A549 treated with DMSO at 1 μM for 4 hours (cell line): ENCODE results near the gene SLC35A4. TPM values are rescaled to one million over a fixed set of nuclear protein-coding genes. Genes with fewer than 3 reads are reported as not detected.

Experiments used
- total RNA-seq: library from RNA; stranded (reverse); fragments of 200-300 nt; extraction: Qiagen RNA extraction; gene quantifications from 5 replicates; pipeline ENCODE4 v1.2.3, GENCODE V29; 2022; ENCODE audit warnings: low read depth

The SLC35A4 gene
- 78.4 to 87.3 TPM (median 80.6 TPM) in 5 replicates for total RNA-seq

GRCh38 chr5:140564196-140565023 lies at the start of gene SLC35A4, which contains the start of gene APBB3:
SLC35A4 (plus strand) TSS chr5:140564828; CDS start chr5:140567170, 2,342 bp downstream.
APBB3 (minus strand) TSS chr5:140564598; CDS start chr5:140564245, 353 bp downstream.

GRCh38 chr5:140547508-140548299 lies 16.9 kb upstream of the SLC35A4 start, which contains the start of gene EIF4EBP3:
EIF4EBP3 (plus strand) TSS chr5:140547662; CDS start chr5:140547738, 76 bp downstream.

GRCh38 chr5:140557136-140557805 lies 7.4 kb upstream of the SLC35A4 start, which contains the start of gene SRA1:
SRA1 (minus strand) TSS chr5:140557473; CDS start chr5:140557452, 21 bp downstream.

Other genes with a start within 250 kb of the SLC35A4 start
- 6.8 to 10.4 TPM (median 8.0 TPM) in 5 replicates for gene HBEGF, start 218.2 kb upstream of the SLC35A4 start, total RNA-seq
- gene SLC4A9, start 204.6 kb upstream of the SLC35A4 start, total RNA-seq, result not detected in 5 replicates
- 50.2 to 59.9 TPM (median 54.6 TPM) in 5 replicates for gene ANKHD1, start 163.0 kb upstream of the SLC35A4 start, total RNA-seq
- 2.1 to 2.9 TPM (median 2.6 TPM) in 5 replicates for gene EIF4EBP3, start 17.2 kb upstream of the SLC35A4 start, total RNA-seq
- 39.3 to 50.7 TPM (median 47.3 TPM) in 5 replicates for gene SRA1, start 7.4 kb upstream of the SLC35A4 start, total RNA-seq
- 3.9 to 7.5 TPM (median 7.1 TPM) in 5 replicates for gene APBB3, start 230 bp upstream of the SLC35A4 start, total RNA-seq
- 3.6 to 4.4 TPM (median 4.0 TPM) in 5 replicates for gene CD14, start 68.3 kb downstream of the SLC35A4 start, total RNA-seq
- gene TMCO6, start 74.6 kb downstream of the SLC35A4 start, total RNA-seq, result 9.3 to 15.1 TPM (median 13.0 TPM) in 5 replicates
- 107 to 124 TPM (median 115 TPM) in 5 replicates for gene NDUFA2, start 82.8 kb downstream of the SLC35A4 start, total RNA-seq
- 94.5 to 107 TPM (median 102 TPM) in 5 replicates for gene IK, start 83.0 kb downstream of the SLC35A4 start, total RNA-seq
- gene WDR55, start 100.1 kb downstream of the SLC35A4 start, total RNA-seq, result 29.5 to 32.7 TPM (median 31.6 TPM) in 5 replicates
- 0.28 to 1.4 TPM (median 0.84 TPM) in 5 replicates for gene DND1, start 108.7 kb downstream of the SLC35A4 start, total RNA-seq
- 76.9 to 85.2 TPM (median 79.9 TPM) in 5 replicates for gene HARS1, start 126.5 kb downstream of the SLC35A4 start, total RNA-seq
- gene HARS2, start 126.6 kb downstream of the SLC35A4 start, total RNA-seq, result 36.5 to 41.0 TPM (median 39.5 TPM) in 5 replicates
- 82.3 to 114 TPM (median 86.1 TPM) in 5 replicates for gene ZMAT2, start 135.6 kb downstream of the SLC35A4 start, total RNA-seq
- 0.10 to 0.19 TPM (median 0.16 TPM) in 5 replicates for gene PCDHA1, start 221.3 kb downstream of the SLC35A4 start, total RNA-seq
- 0.03 to 0.08 TPM (median 0.07 TPM) in 5 replicates for gene PCDHA2, start 230.0 kb downstream of the SLC35A4 start, total RNA-seq
- gene PCDHA3, start 236.2 kb downstream of the SLC35A4 start, total RNA-seq, result 0.76 to 1.2 TPM (median 0.92 TPM) in 5 replicates
- 1.5 to 2.0 TPM (median 1.8 TPM) in 5 replicates for gene PCDHA4, start 242.2 kb downstream of the SLC35A4 start, total RNA-seq